Thymus (tissue), 11 donors: ENCODE results near the gene WBP4. TPM values are rescaled to one million over a fixed set of nuclear protein-coding genes. Genes with fewer than 3 reads are reported as not detected.

Experiments
- DNase-seq, 9 donors: peaks; one replicate each; pipeline ENCODE4 v3.0.0-alpha.2; 2013; ENCODE audit warnings: low spot score in 9 of 9, low read depth in 6 of 9, missing footprints in 1 of 9
- H3K27ac ChIP-seq, 2 donors: one replicate each; pipeline ENCODE4 v1.5.1; 2013; ENCODE audit warnings: control low read depth in 1 of 2, low read depth in 1 of 2, low read length in 1 of 2, mild to moderate bottlenecking in 1 of 2, moderate library complexity in 1 of 2
- H3K27me3 ChIP-seq, 2 donors: one replicate each; pipeline ENCODE4 v1.5.1; 2013; ENCODE audit warnings: low read length in 1 of 2; ENCODE audit not compliant: control insufficient read depth in 2 of 2, insufficient read depth in 1 of 2
- H3K36me3 ChIP-seq, 2 donors: one replicate each; pipeline ENCODE4 v1.5.1; 2013; ENCODE audit warnings: low read length in 1 of 2, mild to moderate bottlenecking in 1 of 2, moderate library complexity in 1 of 2; ENCODE audit not compliant: control insufficient read depth in 2 of 2, insufficient read depth in 2 of 2
- H3K4me1 ChIP-seq, 2 donors: one replicate each; pipeline ENCODE4 v1.5.1; 2013; ENCODE audit warnings: low read length in 2 of 2; ENCODE audit not compliant: control insufficient read depth in 2 of 2, insufficient read depth in 2 of 2
- H3K4me3 ChIP-seq, 2 donors: one replicate each; pipeline ENCODE4 v1.5.1; 2013; ENCODE audit warnings: low read length in 2 of 2, control low read depth in 1 of 2, mild to moderate bottlenecking in 1 of 2
- H3K9me3 ChIP-seq, 2 donors: one replicate each; pipeline ENCODE4 v1.5.1; 2013; ENCODE audit warnings: low read length in 1 of 2, mild to moderate bottlenecking in 1 of 2; ENCODE audit not compliant: control insufficient read depth in 2 of 2, insufficient read depth in 1 of 2
- WGBS: extraction: QIAGEN DNeasy Blood & Tissue Kit; methylation state at CpG from one replicate; pipeline ENCODE4 v1.1.7; 2013; 5-methylcytosine and 5-hydroxymethylcytosine counted together
- polyA plus RNA-seq: library from polyadenylated mRNA; stranded (reverse); fragments of 200-250 nt; gene quantifications from one replicate; pipeline ENCODE4 v1.2.3, GENCODE V29; 2013
- total RNA-seq: library from RNA; stranded (reverse); fragments of 120-200 nt; gene quantifications from one replicate; pipeline ENCODE4 v1.2.4, GENCODE V29; 2013
- donor health status: healthy.

WBP4 gene
- total and polyA plus RNA-seq, 2 donors, result 15.2 to 16.6 TPM

DNA sequence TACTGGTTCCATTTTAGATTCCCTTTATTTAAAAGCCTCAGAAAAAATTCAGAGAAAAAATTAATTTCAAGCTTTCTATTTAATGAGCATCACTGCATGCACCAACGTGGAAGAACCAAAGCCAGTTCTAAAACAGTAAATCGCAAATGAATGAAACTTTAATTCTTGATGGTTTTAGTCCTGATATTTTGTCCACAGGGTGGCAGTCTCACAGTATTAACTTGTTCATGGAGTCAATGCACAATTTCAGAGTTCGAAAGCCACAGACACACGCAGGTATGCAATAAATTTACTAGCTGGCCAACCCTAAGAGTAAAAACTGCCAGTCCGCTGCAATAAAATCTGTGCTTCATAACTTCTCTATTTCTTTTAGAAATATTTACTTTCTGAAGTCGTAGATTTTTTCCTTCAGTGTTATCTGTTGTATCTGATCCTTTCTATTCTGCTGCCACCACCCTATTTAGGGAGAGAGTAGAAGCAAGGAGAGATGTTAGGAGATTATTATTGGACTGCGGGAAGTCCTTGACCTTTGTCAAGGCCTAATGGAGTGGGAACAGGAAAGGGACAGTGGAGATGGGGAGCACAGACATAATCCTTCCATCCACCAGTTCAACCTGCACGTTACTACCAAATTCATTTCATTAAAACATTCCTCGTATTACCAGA lies 7.0 kb upstream of the WBP4 start:
- H3K36me3 ChIP-seq, result peaks cover 0 to 3% of the 10 kb centered on the region in 2 donors
- H3K4me1 ChIP-seq, result peaks cover 17 to 33% of the 10 kb centered on the region in 2 donors
- no peak overlapping the region for H3K27ac ChIP-seq
- no peaks in the 10 kb centered on the region for H3K9me3 ChIP-seq
- H3K27me3 ChIP-seq, result no peaks in the 10 kb centered on the region
- 48% methylated on average over 9 of the region's 9 CpGs for whole genome bisulfite sequencing
- peak in 7 of 9 donors; percentile 33 to 83 (median 59) for DNase-seq
- H3K4me3 ChIP-seq, result no peak overlapping the region

DNA sequence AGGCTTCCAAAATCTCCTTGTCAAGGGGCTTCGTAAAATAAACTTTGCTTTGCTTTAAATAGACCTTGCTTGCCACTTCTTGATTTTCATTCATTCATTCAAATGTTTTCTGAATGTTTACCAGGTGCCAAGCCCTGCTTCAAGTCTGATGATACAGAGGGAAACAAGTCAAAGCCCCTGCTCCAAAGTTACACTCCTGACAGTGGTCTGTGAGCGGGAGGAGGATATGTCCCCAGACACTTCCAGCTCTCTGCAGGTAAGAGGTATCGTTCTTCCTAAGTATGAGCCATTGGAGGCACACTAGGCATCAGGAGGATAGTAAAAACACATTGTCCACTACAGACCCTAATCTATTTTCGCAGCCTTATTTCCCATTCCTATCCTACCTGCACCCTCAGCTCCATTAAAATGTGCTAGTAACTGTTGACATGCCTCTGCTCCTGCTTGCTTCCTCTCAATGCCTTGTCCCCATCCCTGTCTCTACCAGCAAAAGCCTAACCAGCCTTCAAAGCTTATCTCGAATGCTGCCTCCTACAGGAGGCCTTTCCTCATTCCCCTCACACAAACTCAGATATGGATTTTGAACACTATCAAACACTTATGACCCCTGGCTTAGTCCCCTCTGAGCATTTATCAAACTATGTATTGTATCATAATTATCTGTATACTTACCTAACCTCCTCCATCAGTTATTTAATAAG lies 6.2 kb upstream of the WBP4 start:
- WGBS, result 95% methylated on average over 5 of the region's 5 CpGs

DNA sequence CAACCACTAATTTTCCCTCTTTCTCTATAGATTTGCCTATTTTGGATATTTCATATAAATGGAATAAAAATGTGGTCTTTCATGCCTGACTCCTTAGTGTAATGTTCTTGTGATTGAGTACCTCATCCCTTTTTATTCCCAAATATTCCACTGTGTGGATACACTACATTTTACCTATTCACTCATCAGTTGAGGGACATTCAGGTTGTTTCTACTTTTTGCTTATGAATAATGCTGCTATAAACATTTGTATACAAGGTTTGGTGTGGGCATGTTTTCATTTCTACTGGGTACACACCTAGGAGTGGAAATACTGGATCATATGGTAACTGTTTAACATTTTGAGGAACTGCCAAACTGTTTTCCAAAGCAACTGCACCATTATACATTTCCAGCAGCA lies 5.1 kb upstream of the WBP4 start:
- Histone ChIP-seq H3K9me3 (peaks cover 0 to 1% of the 10 kb centered on the region in 2 donors), H3K4me1 (peaks cover 17 to 33% of the 10 kb centered on the region in 2 donors), H3K4me3 (no peak overlapping the region), H3K36me3 (no peaks in the 10 kb centered on the region), H3K27me3 (no peaks in the 10 kb centered on the region), H3K27ac (no peak overlapping the region)
- DNase-seq, result no peak

More for the DNA sequence above, 6.2 kb upstream of the WBP4 start:
- peak in 1 of 9 donors; percentile 52 for DNase-seq
- H3K27ac ChIP-seq, result no peak overlapping the region
- H3K9me3 ChIP-seq, result no peaks in the 10 kb centered on the region
- H3K4me1 ChIP-seq, result peaks cover 17 to 33% of the 10 kb centered on the region in 2 donors
- peaks cover 0 to 2% of the 10 kb centered on the region in 2 donors for H3K36me3 ChIP-seq
- no peaks in the 10 kb centered on the region for H3K27me3 ChIP-seq
- H3K4me3 ChIP-seq, result no peak overlapping the region

DNA sequence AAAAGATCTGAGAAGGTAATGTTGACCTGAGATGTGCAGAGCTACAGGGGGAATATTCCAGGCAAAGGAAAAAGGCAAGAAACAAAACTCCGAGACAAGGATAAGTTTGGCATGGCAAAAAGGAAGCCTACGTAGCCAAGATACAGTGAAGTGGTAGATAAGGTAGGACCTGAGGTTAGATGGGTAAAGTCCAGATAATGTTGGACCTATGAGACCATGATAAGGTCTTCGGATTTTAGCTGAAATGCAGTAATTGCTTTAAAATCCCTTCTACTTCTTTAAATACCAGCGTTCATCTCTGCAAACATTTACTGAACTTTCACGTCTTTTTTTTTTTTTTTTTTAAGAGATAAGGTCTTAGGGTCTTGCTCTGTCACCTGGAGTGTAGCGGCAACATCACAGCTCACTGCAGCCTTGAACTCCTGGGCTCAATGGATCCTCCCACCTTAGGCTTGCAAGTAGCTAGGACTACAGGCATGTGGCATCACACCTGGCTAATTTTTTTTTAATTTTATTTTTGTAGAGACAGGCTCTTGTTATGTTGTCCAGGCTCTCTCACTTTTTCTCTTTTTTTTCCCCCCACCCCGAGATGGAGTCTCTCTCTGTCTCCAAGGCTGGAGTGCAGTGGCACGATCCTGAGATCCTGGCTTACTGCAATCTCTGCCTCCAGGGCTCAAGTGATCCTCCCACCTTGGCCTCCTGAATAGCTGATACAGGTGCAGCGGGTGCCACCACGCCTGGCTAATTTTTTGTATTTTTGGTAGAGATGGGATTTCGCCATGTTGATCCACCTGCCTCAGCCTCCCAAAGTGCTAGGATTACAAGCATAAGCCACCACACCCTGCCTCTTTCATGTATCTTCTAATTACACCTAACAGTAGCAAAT lies 4.2 kb upstream of the WBP4 start:
- 84% methylated on average over 11 of the region's 11 CpGs for WGBS
- H3K27ac ChIP-seq, result no peak overlapping the region
- peaks cover 17 to 33% of the 10 kb centered on the region in 2 donors for H3K4me1 ChIP-seq

DNA sequence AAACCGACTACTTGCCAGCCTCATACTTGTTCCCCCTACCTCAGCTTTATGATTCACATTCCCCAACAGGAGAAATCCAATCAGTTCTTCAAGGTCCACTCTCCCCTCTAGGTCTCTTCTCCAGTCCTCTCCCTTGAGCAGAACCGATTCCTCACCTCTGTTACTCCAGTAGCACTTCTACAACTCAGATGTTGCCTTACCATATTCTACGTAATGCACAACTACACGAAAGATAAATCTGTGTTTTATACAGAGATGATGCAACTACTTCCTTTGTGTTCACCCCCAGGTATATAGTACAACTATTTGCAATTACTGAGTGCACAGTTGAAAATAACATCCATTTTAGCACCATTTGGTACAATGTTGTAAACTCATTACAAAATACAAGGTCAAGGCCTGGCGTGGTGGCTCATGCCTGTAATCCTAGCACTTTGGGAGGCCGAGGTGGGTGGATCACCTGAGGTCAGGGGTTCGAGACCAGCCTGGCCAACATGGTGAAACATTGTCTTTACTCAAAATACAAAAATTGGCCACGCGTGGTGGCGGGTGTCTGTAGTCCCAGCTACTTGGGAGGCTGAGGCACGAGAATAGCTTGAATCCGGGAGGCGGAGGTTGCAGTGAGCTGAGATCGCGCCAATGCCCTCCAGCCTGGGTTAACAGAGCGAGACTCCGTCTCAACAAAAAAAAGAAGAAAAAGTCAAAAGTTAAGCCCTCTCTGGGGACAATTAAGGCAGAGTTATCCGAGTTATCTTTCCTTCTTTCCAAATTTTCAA lies 2.8 kb upstream of the WBP4 start:
- H3K9me3 ChIP-seq, result peaks cover 0 to 1% of the 10 kb centered on the region in 2 donors
- H3K4me1 ChIP-seq, result peaks cover 17 to 35% of the 10 kb centered on the region in 2 donors
- 94% methylated on average over 18 of the region's 18 CpGs for WGBS
- H3K4me3 ChIP-seq, result no peak overlapping the region
- H3K27me3 ChIP-seq, result no peaks in the 10 kb centered on the region
- no peak for DNase-seq
- no peaks in the 10 kb centered on the region for H3K36me3 ChIP-seq
- peak overlapping the region in 1 of 2 donors; percentile 33 for H3K27ac ChIP-seq

More for the DNA sequence above, 4.2 kb upstream of the WBP4 start:
- Histone ChIP-seq H3K36me3 (no peaks in the 10 kb centered on the region), H3K27me3 (no peaks in the 10 kb centered on the region), H3K4me3 (no peak overlapping the region), H3K9me3 (peaks cover 0 to 1% of the 10 kb centered on the region in 2 donors)
- peak in 2 of 9 donors; percentile 36 to 52 for DNase-seq

DNA sequence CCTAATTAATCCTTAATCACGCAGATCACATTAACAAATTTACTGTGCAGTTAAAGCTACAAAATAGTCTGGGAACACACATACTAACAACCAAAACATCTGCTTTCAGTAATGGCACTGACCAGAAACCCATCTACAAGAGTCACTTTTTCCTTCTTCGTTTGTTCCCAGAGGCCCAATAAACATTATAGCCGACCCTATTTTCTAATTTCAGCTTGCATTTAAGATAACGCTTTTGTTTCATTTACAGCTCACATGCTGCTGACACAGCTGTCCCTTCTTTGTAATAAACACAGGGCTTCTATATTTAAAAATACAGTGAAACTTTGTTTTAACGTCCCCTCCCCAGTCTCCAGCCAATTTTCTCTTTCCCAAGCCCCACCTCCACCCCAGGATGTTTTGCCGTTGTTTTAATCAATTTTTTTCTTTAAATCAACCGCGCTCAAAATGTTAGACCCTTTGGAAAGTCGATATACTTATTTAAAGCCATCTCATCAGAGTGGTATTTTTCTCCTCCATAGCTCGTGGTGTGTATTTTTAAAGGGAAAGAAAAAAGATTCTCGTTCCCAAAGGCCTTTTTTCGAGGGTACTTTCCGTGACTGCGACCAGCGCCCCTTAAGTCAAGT lies 1.7 kb upstream of the WBP4 start:
- no peaks in the 10 kb centered on the region for H3K36me3 ChIP-seq
- DNase-seq, result peak in 1 of 9 donors; percentile 39
- peak overlapping the region; percentile 92 to 93 for H3K4me3 ChIP-seq
- no peaks in the 10 kb centered on the region for H3K27me3 ChIP-seq
- H3K9me3 ChIP-seq, result peaks cover 0 to 1% of the 10 kb centered on the region in 2 donors
- WGBS, result 4% methylated on average over 15 of the region's 15 CpGs
- H3K27ac ChIP-seq, result peak overlapping the region; percentile 96 to 97
- H3K4me1 ChIP-seq, result peaks cover 15 to 30% of the 10 kb centered on the region in 2 donors

DNA sequence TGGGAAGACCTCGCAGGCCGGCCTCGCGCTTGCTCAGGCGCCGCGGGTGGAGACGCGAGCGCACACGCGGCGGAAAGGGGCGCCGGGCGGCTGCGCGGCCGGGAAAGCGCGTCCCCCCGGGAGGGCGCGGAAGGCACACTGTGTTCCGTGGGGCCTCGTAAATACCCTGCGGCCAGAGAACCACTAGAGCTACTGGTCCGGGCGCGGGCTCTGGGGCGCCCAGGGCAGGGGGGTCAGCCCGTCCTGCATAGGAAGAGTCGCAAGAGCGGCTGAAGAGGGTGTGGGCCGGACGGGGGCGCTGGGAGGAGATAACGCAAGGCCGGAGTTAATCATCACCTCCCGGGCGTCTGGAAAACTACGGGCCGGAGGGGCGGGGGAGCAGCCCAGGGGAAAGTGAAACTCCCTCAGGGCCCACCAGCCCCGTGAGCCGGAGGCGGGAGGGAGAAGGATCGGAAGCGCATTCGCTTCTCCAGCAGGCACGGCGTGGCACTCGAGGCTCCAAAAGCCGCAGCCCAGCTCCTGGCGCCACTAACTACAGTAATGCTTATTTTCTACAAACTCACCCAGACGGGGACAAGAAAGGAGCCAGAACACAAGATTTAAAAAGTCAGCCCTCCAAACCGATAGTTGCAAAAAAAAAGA lies 1.1 kb upstream of the WBP4 start:
- WGBS, result under 1% methylated on average over 57 of the region's 57 CpGs
- peaks cover 11 to 25% of the 10 kb centered on the region in 2 donors for H3K4me1 ChIP-seq

DNA sequence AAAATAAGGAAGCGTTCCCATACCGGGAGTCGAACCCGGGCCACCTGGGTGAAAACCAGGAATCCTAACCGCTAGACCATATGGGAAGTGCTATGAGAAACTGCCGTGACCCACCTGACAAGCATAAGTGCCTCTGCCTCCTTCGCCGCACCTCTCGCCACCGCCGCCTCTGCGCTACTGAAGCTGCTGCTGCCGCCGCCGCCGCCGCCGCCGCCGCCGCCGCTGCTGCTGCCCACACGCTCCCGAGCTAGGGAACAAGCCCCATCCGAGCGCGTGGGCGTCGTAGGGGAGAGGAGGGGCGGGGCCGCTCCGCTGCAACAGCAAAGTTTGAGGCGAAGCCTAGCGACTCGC lies 610 bp upstream of the WBP4 start:
- H3K36me3 ChIP-seq, result peaks cover 0 to 8% of the 10 kb centered on the region in 2 donors
- DNase-seq, result peak; percentile 78 to 94 (median 86)
- peaks cover 0 to 1% of the 10 kb centered on the region in 2 donors for H3K9me3 ChIP-seq
- no peaks in the 10 kb centered on the region for H3K27me3 ChIP-seq
- peak overlapping the region; percentile 96 to 97 for H3K27ac ChIP-seq
- H3K4me3 ChIP-seq, result peak overlapping the region; percentile 92 to 93
- H3K4me1 ChIP-seq, result peaks cover 10 to 23% of the 10 kb centered on the region in 2 donors
- 0% methylated on average over 35 of the region's 35 CpGs for WGBS

More for the DNA sequence above, 1.1 kb upstream of the WBP4 start:
- Histone ChIP-seq H3K36me3 (peaks cover 0 to 3% of the 10 kb centered on the region in 2 donors), H3K27ac (peak overlapping the region; percentile 96 to 97), H3K4me3 (peak overlapping the region; percentile 92 to 93), H3K27me3 (no peaks in the 10 kb centered on the region), H3K9me3 (peaks cover 0 to 1% of the 10 kb centered on the region in 2 donors)
- DNase-seq, result peak in 7 of 9 donors; percentile 51 to 80 (median 61)
